SU-DHL-6 (cell line): ENCODE measurements around the gene MTMR4.
A peak's percentile ranks its signal among the peaks of the same experiment; 100 is the strongest.
"Not testable (repeated sequence)": the region's sequence is repeated elsewhere in the genome, so short reads cannot be mapped to it uniquely, and the experiment has no call there.

ENCODE experiments used
- H2AFZ ChIP-seq: fragments of 200-600 bp; sonication (generic); 2 replicates; pipeline ENCODE4 v1.6.1; 2014; ENCODE audit warnings: low read depth, mild to moderate bottlenecking, moderate library complexity, mixed read lengths, antibody characterized with exemption, low read length; ENCODE audit not compliant: severe bottlenecking
- H3F3A ChIP-seq: fragments of 200-600 bp; shearing (Covaris generic); 2 replicates; pipeline ENCODE4 v1.6.0; 2016; ENCODE audit warnings: antibody characterized with exemption, mild to moderate bottlenecking; ENCODE audit not compliant: insufficient read depth
- H3K27ac ChIP-seq: fragments of 200-600 bp; sonication (generic); 2 replicates; pipeline ENCODE4 v1.5.1; 2016; ENCODE audit warnings: low read depth, mild to moderate bottlenecking, low read length, moderate library complexity, mixed read lengths
- H3K27me3 ChIP-seq: fragments of 200-600 bp; sonication (generic), shearing (Covaris generic); 2 replicates; pipeline ENCODE4 v1.6.0; 2014; ENCODE audit warnings: mild to moderate bottlenecking, low read length
- H3K36me3 ChIP-seq: fragments of 200-600 bp; sonication (generic); 2 replicates; pipeline ENCODE4 v1.6.1; 2014; ENCODE audit warnings: mild to moderate bottlenecking, low read length, mixed read lengths
- H3K4me2 ChIP-seq: fragments of 300-600, 200-600 bp; shearing (Covaris generic), sonication (generic); 2 replicates; pipeline ENCODE4 v1.6.0; 2014; ENCODE audit warnings: low read length, low read depth, mild to moderate bottlenecking; ENCODE audit not compliant: poor library complexity, severe bottlenecking
- H3K4me3 ChIP-seq: fragments of 200-600 bp; sonication (generic); 2 replicates; pipeline ENCODE4 v1.5.1; 2014; ENCODE audit warnings: antibody characterized with exemption, low read length, mild to moderate bottlenecking, mixed read lengths; ENCODE audit not compliant: insufficient read depth, poor library complexity, severe bottlenecking
- H3K79me2 ChIP-seq: fragments of 200-600 bp; sonication (generic); 2 replicates; pipeline ENCODE4 v1.6.1; 2014; ENCODE audit warnings: mild to moderate bottlenecking, low read length, moderate library complexity; ENCODE audit not compliant: insufficient read depth
- H3K9ac ChIP-seq: fragments of 200-600 bp; sonication (generic); 2 replicates; pipeline ENCODE4 v1.7.0; 2014; ENCODE audit warnings: mild to moderate bottlenecking, low read length
- H3K9me2 ChIP-seq: fragments of 200-600 bp; sonication (generic); replicated peaks from 2 replicates; pipeline ENCODE4 v1.6.1; 2014; ENCODE audit warnings: low read length; ENCODE audit not compliant: insufficient read depth
- H3K9me3 ChIP-seq: fragments of 200-600 bp; sonication (generic); 2 replicates; pipeline ENCODE4 v1.6.1; 2014; ENCODE audit warnings: low read length, mixed read lengths; ENCODE audit not compliant: insufficient read depth
- H4K20me1 ChIP-seq: fragments of 200-600 bp; sonication (generic); 2 replicates; pipeline ENCODE4 v1.6.1; 2014; ENCODE audit warnings: low read depth, mild to moderate bottlenecking, antibody characterized with exemption, low read length, moderate library complexity, mixed read lengths
- EZH2phosphoT487 ChIP-seq: fragments of 200-600 bp; sonication (generic), shearing (Covaris generic); conservative IDR thresholded peaks from 2 replicates; pipeline ENCODE4 v1.6.1; 2018; ENCODE audit warnings: mild to moderate bottlenecking, antibody characterized with exemption, low read length, moderate library complexity, mixed read lengths
- TF ChIP-seq, protein P1 (sequence below): fragments of 200-600 bp; sonication (generic); IDR thresholded peaks from one replicate; pipeline ENCODE4 v1.5.1; 2017; ENCODE audit warnings: antibody characterized with exemption, mild to moderate bottlenecking, low read length, moderate library complexity; ENCODE audit not compliant: insufficient read depth, poor library complexity, severe bottlenecking

The MTMR4 gene

DNA sequence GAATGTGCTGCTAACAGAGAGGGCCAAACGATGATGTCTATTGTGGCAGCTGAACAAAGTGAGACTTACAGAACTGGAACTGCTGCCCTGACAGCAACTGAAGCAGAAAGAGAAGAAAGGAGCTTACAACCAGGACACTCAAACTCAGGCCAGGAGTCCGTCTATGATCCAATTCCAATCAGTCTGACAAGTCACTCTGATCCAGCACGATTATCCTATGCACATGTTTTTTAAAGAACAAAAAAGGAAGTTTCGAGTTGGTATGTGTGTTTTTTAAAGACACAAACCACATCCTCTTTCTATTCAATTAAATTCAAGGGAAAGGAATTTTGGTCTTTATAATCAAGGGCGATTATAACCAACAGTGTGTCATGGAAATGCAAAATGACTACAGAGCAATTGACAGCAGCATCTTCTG, 42.4 kb upstream of the MTMR4 start:
- H3K9ac ChIP-seq, result no peak overlapping the region
- H3K27me3 ChIP-seq, result no peaks in the 10 kb centered on the region
- no peak overlapping the region for H3K4me2 ChIP-seq
- H2AFZ ChIP-seq, result no peak overlapping the region
- H3F3A ChIP-seq, result no peaks in the 10 kb centered on the region
- no peaks in the 10 kb centered on the region for H3K36me3 ChIP-seq
- H3K27ac ChIP-seq, result no peak overlapping the region
- H3K4me3 ChIP-seq, result no peak overlapping the region
- no peaks in the 10 kb centered on the region for H3K79me2 ChIP-seq
- no peaks in the 10 kb centered on the region for H3K9me3 ChIP-seq
- no peaks in the 10 kb centered on the region for H4K20me1 ChIP-seq
- H3K9me2 ChIP-seq, result no peaks in the 10 kb centered on the region
- TF ChIP-seq, protein P1, sequence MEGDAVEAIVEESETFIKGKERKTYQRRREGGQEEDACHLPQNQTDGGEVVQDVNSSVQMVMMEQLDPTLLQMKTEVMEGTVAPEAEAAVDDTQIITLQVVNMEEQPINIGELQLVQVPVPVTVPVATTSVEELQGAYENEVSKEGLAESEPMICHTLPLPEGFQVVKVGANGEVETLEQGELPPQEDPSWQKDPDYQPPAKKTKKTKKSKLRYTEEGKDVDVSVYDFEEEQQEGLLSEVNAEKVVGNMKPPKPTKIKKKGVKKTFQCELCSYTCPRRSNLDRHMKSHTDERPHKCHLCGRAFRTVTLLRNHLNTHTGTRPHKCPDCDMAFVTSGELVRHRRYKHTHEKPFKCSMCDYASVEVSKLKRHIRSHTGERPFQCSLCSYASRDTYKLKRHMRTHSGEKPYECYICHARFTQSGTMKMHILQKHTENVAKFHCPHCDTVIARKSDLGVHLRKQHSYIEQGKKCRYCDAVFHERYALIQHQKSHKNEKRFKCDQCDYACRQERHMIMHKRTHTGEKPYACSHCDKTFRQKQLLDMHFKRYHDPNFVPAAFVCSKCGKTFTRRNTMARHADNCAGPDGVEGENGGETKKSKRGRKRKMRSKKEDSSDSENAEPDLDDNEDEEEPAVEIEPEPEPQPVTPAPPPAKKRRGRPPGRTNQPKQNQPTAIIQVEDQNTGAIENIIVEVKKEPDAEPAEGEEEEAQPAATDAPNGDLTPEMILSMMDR, result no peak
- TF ChIP-seq EZH2phosphoT487, result no peak

DNA sequence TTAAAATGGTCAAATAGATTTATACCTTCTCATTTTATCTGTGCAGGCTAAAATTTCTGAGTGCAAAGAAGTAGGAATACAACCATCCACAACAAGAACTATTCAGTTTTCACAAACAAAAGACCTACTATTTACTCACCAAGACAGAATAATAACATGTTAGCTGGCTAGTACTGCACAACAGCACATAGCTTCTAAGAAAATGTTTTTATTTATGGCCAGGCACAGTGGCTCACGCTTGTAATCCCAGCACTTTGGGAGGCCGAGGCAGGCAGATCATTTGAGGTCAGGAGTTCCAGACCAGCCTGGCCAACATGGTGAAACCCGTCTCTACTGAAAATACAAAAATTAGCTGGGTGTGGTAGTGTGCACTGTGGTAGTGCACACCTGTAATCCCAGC, 40.7 kb upstream of the MTMR4 start:
- H3K9me2 ChIP-seq, H3K27me3 ChIP-seq, H3K9me3 ChIP-seq, H3K9ac ChIP-seq, H3K36me3 ChIP-seq, H3K4me2 ChIP-seq, H2AFZ ChIP-seq, H3K79me2 ChIP-seq, H3K4me3 ChIP-seq, H3F3A ChIP-seq, H4K20me1 ChIP-seq, H3K27ac ChIP-seq: not testable (repeated sequence)

DNA sequence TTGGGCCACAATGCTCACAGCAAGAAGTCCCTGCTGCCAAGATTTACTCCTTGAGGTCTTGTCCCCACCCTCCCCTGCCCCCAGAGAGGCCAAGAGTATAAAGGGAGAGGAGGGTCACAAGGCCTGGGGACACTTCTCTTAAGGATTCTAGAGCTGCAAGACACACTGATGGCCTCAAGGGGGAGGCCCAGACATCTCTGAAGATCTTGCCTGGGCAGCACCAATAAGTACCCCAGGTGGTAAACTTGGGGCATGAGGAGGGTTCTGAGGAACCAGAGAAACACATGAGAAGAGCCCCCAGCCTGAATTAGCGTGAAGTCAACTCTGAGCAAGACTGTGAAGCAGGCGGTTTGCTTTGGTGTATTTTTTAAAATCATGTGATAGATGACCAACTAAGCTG, 26.8 kb upstream of the MTMR4 start:
- Histone ChIP-seq H3K4me2 (no peak overlapping the region), H3K4me3 (no peak overlapping the region), H3F3A (no peaks in the 10 kb centered on the region), H2AFZ (no peak overlapping the region), H3K27ac (no peak overlapping the region), H3K79me2 (no peaks in the 10 kb centered on the region), H3K27me3 (no peaks in the 10 kb centered on the region), H3K9me3 (no peaks in the 10 kb centered on the region), H3K9ac (no peak overlapping the region), H4K20me1 (no peaks in the 10 kb centered on the region), H3K9me2 (no peaks in the 10 kb centered on the region), H3K36me3 (no peaks in the 10 kb centered on the region)
- no peak for TF ChIP-seq EZH2phosphoT487
- TF ChIP-seq, protein P1, result peak; percentile 38

DNA sequence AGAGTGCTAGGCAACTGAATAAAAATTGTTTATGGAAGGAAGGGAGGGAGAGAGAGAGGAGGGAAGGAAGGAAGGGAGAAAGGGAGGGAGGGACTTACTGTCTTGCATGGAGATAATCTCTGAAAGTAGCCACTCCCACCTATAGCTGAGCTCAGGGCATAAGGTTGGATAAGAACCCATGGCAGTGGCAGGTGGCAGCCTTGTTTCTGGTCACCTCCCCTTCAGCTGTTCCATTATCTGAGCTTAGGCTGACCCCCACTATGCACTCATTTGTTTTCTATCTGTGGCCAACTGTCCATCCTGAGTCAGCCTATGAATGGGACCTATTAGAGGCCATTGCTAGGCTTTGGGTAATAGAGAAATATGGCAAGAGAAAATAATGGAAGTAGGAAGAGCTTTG, 25.3 kb upstream of the MTMR4 start:
- Histone ChIP-seq H3K4me3 (no peak overlapping the region), H3K27ac (no peak overlapping the region), H3K36me3 (no peaks in the 10 kb centered on the region), H3K9me2 (no peaks in the 10 kb centered on the region), H3K4me2 (no peak overlapping the region), H3K9ac (no peak overlapping the region), H4K20me1 (no peaks in the 10 kb centered on the region), H3F3A (no peaks in the 10 kb centered on the region), H3K9me3 (no peaks in the 10 kb centered on the region), H3K27me3 (no peaks in the 10 kb centered on the region), H2AFZ (no peak overlapping the region), H3K79me2 (no peaks in the 10 kb centered on the region)
- TF ChIP-seq, protein P1, result no peak
- no peak for TF ChIP-seq EZH2phosphoT487
